Measurements from ENCODE around the gene ZSCAN26.

The ZSCAN26 gene

DNA sequence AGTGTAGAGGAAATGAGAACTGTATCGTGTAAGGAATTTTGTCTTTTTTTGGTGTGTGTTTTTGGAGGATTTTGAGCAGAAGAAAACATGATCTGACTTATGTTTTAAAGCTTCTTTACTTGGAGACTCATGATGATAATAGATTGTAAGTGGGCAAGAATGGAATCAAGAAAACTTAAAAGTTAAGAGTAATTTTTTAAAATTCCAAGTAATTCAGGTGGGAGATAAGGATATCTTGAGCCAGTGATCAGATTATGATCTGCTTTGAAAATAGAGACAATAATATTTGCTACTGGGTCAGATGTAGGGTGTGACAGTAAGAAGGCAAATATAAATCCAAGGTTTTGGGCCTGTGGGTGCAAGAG is 734 bp downstream of the ZSCAN26 start:
- no peak for ATAC-seq
- TF ChIP-seq SNAI2 (CRISPR knock-in tag; IDR thresholded peaks at IDR 0.05) (no peak), TCF4 (CRISPR knock-in tag; IDR thresholded peaks at IDR 0.05; ENCODE audit: borderline replicate concordance) (no peak), OSR1 (CRISPR knock-in tag; IDR thresholded peaks at IDR 0.05) (no peak), ZFP3 (CRISPR knock-in tag; IDR thresholded peaks at IDR 0.05) (no peak), RARB (CRISPR knock-in tag; IDR thresholded peaks at IDR 0.05) (no peak), BACH2 (CRISPR knock-in tag; IDR thresholded peaks at IDR 0.05; ENCODE audit: borderline replicate concordance) (no peak), ISL1 (CRISPR knock-in tag; IDR thresholded peaks at IDR 0.05) (no peak), ZC3H10 (CRISPR knock-in tag; IDR thresholded peaks at IDR 0.05) (no peak), PPARA (CRISPR knock-in tag; IDR thresholded peaks at IDR 0.05; ENCODE audit: borderline replicate concordance) (no peak), TOX (CRISPR knock-in tag; IDR thresholded peaks at IDR 0.05; ENCODE audit: borderline replicate concordance) (no peak), ESRRG (CRISPR knock-in tag; IDR thresholded peaks at IDR 0.05) (no peak)
- TF ChIP-seq, protein P1, sequence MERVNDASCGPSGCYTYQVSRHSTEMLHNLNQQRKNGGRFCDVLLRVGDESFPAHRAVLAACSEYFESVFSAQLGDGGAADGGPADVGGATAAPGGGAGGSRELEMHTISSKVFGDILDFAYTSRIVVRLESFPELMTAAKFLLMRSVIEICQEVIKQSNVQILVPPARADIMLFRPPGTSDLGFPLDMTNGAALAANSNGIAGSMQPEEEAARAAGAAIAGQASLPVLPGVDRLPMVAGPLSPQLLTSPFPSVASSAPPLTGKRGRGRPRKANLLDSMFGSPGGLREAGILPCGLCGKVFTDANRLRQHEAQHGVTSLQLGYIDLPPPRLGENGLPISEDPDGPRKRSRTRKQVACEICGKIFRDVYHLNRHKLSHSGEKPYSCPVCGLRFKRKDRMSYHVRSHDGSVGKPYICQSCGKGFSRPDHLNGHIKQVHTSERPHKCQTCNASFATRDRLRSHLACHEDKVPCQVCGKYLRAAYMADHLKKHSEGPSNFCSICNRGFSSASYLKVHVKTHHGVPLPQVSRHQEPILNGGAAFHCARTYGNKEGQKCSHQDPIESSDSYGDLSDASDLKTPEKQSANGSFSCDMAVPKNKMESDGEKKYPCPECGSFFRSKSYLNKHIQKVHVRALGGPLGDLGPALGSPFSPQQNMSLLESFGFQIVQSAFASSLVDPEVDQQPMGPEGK (CRISPR knock-in tag; IDR thresholded peaks at IDR 0.05; ENCODE audit: borderline replicate concordance) = no peak
- TF ChIP-seq, protein P2, sequence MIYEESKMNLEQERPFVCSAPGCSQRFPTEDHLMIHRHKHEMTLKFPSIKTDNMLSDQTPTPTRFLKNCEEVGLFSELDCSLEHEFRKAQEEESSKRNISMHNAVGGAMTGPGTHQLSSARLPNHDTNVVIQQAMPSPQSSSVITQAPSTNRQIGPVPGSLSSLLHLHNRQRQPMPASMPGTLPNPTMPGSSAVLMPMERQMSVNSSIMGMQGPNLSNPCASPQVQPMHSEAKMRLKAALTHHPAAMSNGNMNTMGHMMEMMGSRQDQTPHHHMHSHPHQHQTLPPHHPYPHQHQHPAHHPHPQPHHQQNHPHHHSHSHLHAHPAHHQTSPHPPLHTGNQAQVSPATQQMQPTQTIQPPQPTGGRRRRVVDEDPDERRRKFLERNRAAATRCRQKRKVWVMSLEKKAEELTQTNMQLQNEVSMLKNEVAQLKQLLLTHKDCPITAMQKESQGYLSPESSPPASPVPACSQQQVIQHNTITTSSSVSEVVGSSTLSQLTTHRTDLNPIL (CRISPR knock-in tag; IDR thresholded peaks at IDR 0.05; ENCODE audit: low read depth) = no peak
- TF ChIP-seq, protein P3, sequence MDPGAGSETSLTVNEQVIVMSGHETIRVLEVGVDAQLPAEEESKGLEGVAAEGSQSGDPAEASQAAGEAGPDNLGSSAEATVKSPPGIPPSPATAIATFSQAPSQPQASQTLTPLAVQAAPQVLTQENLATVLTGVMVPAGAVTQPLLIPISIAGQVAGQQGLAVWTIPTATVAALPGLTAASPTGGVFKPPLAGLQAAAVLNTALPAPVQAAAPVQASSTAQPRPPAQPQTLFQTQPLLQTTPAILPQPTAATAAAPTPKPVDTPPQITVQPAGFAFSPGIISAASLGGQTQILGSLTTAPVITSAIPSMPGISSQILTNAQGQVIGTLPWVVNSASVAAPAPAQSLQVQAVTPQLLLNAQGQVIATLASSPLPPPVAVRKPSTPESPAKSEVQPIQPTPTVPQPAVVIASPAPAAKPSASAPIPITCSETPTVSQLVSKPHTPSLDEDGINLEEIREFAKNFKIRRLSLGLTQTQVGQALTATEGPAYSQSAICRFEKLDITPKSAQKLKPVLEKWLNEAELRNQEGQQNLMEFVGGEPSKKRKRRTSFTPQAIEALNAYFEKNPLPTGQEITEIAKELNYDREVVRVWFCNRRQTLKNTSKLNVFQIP (CRISPR knock-in tag; IDR thresholded peaks at IDR 0.05; ENCODE audit: borderline replicate concordance, low read depth) = no peak
- TF ChIP-seq, protein P4, sequence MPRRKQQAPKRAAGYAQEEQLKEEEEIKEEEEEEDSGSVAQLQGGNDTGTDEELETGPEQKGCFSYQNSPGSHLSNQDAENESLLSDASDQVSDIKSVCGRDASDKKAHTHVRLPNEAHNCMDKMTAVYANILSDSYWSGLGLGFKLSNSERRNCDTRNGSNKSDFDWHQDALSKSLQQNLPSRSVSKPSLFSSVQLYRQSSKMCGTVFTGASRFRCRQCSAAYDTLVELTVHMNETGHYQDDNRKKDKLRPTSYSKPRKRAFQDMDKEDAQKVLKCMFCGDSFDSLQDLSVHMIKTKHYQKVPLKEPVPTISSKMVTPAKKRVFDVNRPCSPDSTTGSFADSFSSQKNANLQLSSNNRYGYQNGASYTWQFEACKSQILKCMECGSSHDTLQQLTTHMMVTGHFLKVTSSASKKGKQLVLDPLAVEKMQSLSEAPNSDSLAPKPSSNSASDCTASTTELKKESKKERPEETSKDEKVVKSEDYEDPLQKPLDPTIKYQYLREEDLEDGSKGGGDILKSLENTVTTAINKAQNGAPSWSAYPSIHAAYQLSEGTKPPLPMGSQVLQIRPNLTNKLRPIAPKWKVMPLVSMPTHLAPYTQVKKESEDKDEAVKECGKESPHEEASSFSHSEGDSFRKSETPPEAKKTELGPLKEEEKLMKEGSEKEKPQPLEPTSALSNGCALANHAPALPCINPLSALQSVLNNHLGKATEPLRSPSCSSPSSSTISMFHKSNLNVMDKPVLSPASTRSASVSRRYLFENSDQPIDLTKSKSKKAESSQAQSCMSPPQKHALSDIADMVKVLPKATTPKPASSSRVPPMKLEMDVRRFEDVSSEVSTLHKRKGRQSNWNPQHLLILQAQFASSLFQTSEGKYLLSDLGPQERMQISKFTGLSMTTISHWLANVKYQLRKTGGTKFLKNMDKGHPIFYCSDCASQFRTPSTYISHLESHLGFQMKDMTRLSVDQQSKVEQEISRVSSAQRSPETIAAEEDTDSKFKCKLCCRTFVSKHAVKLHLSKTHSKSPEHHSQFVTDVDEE (CRISPR knock-in tag; IDR thresholded peaks at IDR 0.05) = no peak

DNA sequence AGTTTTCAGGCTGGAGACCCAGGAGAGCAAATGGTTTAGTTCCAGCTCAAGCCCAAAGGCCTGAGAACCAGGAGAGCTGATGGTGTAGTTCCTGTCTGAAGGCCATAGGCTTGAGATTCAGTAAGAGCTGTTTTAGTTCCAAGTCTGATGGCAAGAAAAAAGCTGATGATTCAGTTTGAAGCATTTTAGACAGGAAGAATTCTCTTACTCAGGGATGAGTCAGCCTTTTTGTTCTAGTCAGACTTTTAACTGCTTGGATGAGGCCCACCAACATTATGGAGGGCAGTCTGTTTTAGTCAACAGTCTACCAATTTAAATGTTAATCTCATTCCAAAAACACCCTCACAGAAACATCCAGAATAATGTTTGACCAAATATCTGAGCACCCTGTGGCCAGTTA is 2.5 kb downstream of the ZSCAN26 start:
- no peak; the same call in 2 of the 3 replicates for ATAC-seq
- TF ChIP-seq ZNF70 (CRISPR knock-in tag; IDR thresholded peaks at IDR 0.05) (no peak), ZNF8 (CRISPR knock-in tag; IDR thresholded peaks at IDR 0.05) (no peak), ZNF565 (CRISPR knock-in tag; conservative IDR thresholded peaks at IDR 0.05; ENCODE audit: low read depth) (no peak)

DNA sequence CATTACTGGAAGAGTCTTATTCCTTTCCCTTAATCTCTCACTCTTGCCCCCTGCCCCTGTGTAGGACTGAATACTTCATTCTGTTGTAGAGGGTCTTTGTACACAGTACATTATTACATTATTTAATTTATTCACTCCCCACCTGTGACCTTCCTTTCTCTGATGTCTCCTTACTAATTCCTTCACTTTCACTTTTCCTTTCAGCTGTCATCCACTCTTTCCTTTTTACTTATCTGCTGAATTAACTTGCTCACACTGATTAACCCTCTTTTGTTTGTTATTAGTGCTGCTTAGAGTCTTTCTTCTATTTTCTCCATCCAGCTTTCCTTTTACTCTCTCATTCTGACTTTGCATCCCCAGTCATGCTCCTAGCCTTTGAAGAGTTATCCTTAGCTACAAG is 7.9 kb downstream of the ZSCAN26 start:
- no peak for ATAC-seq
- TF ChIP-seq ESRRG (CRISPR knock-in tag; IDR thresholded peaks at IDR 0.05) (no peak), OSR1 (CRISPR knock-in tag; IDR thresholded peaks at IDR 0.05) (no peak), TCF4 (CRISPR knock-in tag; IDR thresholded peaks at IDR 0.05; ENCODE audit: borderline replicate concordance) (no peak)

DNA sequence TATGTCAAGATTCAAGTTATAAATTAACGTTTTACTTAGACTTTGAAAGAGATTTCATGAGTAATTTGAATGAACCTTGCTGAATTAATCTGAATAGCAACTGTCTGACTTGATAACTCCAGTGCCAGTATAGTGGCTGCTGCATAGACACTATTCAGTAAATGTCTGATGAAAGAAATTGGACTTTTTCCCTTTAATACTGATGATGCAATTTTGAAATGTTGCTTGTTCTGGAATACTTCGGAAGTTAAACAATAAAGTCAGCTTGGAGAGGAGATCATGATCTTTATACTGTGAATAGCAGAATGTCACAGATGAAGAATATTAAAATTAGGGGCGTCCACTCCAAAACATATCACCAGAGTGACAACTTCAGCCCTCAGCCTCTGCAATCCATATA is 10.8 kb downstream of the ZSCAN26 start:
- TF ChIP-seq ZNF8 (CRISPR knock-in tag; IDR thresholded peaks at IDR 0.05) (no peak), TCF4 (CRISPR knock-in tag; IDR thresholded peaks at IDR 0.05; ENCODE audit: borderline replicate concordance) (no peak), ARNTL (CRISPR knock-in tag; IDR thresholded peaks at IDR 0.05; ENCODE audit: borderline replicate concordance, low read depth) (no peak), BACH2 (CRISPR knock-in tag; IDR thresholded peaks at IDR 0.05; ENCODE audit: borderline replicate concordance) (no peak), PPARA (CRISPR knock-in tag; IDR thresholded peaks at IDR 0.05; ENCODE audit: borderline replicate concordance) (no peak), SNAI2 (CRISPR knock-in tag; IDR thresholded peaks at IDR 0.05) (no peak), ZNF70 (CRISPR knock-in tag; IDR thresholded peaks at IDR 0.05) (no peak), OSR1 (CRISPR knock-in tag; IDR thresholded peaks at IDR 0.05) (no peak), ZNF565 (CRISPR knock-in tag; conservative IDR thresholded peaks at IDR 0.05; ENCODE audit: low read depth) (no peak)
- TF ChIP-seq, protein P4 (CRISPR knock-in tag; IDR thresholded peaks at IDR 0.05) = no peak
- no peak for ATAC-seq
